HG03354 (cell line): ENCODE results near the gene CCDC33.

Source experiments
- ATAC-seq: cut with Tn5 transposase; IDR thresholded peaks from one replicate; pipeline ENCODE4 v1.9.1; 2021; ENCODE audit warnings: mild to moderate bottlenecking; ENCODE audit not compliant: unreplicated experiment, poor library complexity, severe bottlenecking

CCDC33 gene

DNA sequence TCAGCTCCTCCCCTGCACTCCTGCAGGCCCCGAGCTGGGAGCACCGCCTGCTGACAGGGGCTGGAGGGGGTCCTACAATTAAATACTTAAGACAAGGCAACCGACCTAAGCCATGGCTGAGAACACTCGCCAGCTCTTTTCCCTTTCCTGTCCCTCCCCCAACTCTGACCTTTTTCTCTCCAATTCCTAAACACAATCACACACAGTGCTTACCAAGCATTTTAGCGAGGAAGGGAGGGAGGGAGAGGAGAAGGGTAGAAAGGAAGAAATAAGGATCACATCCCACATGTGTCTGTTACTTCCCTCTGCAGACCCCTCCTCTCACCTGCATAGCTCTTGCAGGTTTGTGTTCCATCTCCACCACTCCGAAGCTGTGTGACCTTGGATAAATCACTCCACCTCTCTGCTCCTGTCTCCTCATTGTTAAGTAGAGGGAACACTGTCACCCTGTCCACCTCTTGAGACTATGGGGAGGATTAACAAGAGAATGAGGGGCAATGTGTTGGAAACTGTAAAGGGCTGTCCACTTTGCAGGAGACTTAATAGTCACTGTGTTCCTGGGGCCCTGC is 67.7 kb downstream of the CCDC33 start:
- ATAC-seq = no peak

- no peak for ATAC-seq
These were observed 68.3 kb downstream of the CCDC33 start for GRCh38 chr15:74304431-74304830.

DNA sequence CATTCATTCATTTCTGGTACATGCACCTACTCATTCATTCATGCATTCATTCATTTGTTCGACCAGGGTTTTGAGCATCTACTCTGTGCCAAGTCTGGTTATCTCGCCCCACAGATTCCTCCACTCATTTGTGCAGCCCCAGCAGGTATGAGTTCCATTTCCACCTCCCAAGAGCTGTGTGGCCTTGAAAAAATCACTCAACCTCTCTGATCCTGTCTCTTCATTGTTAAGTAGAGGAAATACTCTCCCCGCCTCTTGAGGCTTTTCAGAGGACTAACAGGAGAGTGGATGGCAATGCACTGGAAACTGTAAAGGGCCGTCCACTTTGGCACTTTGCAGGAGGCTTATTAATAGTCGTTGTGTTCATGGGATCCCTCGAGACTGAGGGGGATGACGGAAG is 69.6 kb downstream of the CCDC33 start:
- no peak for ATAC-seq

DNA sequence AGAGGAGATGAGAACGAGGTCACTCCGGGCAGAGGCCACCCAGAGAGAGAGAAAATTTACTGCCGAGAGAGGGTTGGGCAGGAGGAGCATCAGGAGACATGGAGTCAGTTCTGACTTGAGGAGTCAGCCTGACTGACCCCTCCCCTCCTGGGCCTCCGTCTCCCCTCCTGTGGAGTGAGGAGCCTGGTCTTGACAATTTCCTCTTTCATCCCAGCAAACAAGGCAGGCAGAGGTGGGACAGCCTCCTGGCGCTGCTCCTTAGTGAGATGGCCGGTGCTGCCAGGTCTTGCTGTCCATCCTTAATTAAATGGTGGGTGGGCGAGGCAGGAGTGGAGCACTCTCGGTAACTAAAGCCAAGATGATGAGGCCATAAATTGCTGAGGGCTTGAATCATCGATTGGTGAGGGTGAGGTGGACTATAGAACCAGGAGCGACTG is 70.7 kb downstream of the CCDC33 start:
- no peak for ATAC-seq

DNA sequence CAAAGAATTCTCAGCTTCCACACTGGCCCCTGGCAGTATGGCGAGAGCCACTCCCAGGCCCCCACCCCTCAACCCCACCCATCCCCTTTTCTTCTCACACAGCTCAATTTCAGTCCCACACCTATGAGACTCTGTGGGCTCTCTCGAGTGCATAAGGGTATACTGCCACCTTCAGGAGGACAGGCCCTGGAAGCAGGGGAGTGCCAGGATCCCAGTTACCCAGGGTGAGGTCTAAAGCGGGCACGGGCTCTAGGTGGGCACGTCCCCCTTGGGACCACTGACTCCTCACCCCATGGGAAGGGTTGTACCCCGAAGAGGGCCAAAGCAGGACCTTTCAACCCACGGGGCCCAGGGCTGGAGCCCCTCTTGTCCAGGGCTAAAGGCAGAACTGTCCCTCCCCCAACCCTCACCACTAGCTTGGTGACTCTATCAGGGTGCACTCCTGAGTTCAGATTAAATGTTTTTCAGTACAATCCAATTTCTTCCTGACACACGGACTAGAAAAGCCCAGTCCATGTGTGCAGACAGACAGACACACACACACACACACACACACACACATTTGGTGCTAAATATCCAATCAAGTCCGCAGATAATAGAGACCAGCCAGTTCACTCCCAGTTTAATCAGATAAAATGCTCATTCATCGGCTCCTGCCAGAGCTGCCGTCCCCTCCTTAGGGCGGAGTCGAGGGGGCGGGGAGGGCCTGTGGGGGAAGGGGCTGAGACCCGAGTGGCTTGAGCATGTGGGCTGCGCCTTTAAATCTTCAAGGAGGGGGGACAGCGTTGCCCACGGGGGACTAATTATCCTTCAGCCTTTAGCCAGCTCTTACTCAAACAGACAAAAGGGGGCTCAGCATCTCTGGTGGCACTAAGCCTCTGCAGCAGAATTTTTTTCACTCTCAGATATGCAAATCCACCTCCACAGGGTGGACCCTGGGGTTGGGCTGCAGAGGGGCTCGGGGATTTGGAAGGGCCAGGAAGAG is 72.0 kb downstream of the CCDC33 start:
- no peak for ATAC-seq

DNA sequence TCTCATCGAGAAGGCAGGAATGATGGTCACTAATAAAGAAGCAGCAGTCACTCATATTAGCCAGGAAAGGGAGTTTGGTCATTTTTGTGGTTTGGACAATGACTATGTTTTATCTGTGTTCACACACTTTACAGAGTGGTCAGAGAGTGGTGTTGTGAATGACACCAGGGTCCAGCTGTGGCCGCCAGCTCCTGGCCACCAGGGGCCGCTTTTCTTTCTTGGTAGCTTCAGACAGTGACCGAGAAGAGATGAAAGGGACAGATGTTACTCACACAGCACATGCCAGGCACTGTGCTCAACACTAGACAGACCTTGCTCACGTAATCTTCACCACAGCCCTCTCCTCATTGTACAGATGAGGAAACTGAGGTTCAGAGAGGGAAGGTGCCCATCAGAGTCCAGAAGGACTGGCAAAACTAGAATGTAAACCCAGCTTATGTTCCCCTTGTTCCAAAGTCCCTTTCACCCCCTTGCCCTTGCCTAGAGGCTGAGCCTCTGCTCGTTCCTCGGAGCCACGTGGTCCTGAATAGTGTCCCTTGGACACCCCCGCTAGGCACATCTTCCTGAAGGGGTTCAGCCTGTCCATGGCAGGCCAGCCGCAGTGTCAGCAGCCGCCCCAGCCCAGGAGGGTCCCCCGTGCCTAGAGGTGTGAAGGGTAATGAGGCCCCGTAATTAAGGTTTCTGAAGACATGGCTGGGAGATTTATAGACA is 75.8 kb downstream of the CCDC33 start:
- no peak for ATAC-seq

GRCh38 chr15:74312445-74313007 is 76.4 kb downstream of the CCDC33 start:
- no peak for ATAC-seq

GRCh38 chr15:74313889-74314288 is 77.8 kb downstream of the CCDC33 start:
- ATAC-seq = no peak

GRCh38 chr15:74314795-74315438 is 78.8 kb downstream of the CCDC33 start:
- ATAC-seq = no peak

GRCh38 chr15:74315626-74316025 is 79.5 kb downstream of the CCDC33 start:
- no peak for ATAC-seq

GRCh38 chr15:74316141-74316540 is 80.0 kb downstream of the CCDC33 start:
- no peak for ATAC-seq

DNA sequence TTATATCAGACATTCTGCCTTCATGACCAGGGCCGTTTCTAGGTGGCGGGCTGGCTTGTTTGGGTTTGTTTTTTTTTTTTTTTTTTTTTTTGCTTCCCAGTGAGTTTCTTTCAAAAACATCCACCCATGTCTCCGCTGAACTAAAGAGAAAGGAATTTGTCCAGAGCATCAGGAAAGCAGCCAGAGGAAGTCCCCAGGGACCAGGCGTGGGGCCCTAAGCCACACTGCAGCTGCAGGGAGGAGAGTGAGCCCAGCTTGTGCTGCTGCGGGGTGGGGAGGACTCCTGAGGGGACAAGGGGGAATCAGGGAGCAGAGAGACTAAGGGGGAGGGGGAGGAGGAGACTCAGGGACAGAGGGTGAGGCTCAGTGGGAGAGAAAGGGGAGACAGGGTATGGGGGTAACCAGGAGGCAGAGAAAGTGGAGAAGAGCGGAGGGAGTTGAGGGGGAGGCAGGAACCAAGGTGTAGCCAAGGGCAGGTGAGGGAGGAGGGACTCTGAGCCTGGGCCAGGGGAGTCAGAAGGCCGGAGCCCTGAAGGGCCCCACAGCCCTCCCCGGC is 81.8 kb downstream of the CCDC33 start:
- no peak for ATAC-seq

DNA sequence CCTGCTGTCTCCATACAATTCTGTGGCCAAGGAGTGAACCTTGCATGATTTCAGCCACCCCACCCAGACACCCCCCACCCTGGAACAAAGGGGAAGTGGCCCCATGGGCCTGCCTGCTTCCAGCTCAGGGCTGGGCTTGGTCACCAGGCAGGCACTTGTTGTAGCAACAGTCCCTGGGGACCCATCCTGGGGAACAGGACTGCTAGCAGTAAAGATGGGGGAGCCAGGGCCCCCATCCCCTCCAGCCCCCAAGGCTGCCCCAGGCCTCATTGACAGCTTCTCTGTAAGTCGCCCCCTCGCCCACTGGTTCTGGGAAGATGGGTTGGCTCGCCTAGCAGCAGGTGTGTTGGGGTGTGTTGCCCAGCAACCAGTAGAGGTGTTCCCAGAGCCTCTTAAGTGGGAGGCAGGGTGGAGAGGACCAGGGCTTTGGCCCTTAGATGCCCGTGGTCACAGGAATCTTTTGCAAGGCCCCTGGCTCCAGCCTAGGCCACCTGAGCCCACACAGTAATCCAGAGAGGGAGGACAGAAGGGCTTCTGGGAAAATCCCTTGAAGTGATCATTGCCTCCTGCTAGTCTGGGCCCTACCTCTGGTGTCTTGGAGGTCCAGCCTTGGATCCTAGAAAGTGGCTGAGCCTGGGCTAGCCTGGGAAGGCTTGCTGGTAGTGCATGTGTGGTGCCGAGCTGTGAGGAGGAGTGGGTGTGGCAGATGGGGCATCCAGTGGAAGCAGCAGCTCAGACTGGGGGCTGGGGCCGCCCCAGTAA is 82.4 kb downstream of the CCDC33 start:
- ATAC-seq = no peak

- ATAC-seq = no peak
These were observed 83.0 kb downstream of the CCDC33 start for GRCh38 chr15:74319138-74319460.

DNA sequence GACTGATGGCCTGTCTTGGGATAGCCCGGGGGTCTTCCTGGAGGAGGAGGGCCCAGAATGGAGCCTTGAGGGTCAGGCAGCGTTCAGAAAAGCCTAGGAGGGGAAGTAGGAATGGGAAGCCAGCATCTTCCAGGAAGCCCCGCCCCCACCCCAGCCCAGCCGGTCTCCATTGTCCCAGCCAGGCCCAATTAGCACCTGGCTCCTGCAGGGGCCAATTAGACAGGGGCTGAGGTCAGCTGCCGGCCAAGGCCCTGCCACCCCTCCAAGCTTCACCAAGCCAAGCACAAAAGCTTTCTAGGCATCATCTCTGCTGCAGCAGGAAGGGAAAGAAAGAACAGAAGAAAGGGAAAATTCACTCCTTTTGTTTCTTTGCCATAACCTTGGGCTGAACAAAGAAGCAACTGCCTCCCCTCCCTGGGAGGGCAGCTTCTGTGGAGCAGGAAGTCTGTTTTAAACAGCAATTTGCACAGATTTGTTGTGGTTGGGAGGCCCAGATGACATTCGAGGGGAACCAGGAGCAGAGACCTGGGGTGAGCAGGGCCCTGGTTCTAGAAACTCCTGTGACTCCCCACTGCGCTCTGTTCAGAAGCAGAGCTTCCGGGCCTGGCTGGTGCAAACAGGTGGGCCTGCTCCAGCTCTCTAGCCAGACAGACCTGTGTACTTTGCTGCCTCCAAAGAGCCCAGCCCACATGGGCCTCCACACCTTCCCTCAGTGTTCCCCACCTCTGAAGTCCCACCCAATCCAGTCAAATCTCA is 83.6 kb downstream of the CCDC33 start:
- ATAC-seq = no peak

GRCh38 chr15:74320352-74321247 is 84.5 kb downstream of the CCDC33 start:
- no peak for ATAC-seq

- ATAC-seq = no peak
These were observed 86.5 kb downstream of the CCDC33 start for GRCh38 chr15:74322558-74323180.
